Adrenal gland (tissue), 12 donors: ENCODE data around the gene PDGFRB. TPM values are rescaled to one million over a fixed set of nuclear protein-coding genes. Genes with fewer than 3 reads are reported as not detected.
A peak's percentile ranks its signal among the peaks of the same experiment; 100 is the strongest.

ENCODE experiments used
- DNase-seq, 7 donors: peaks; one replicate each; pipeline ENCODE4 v3.0.0-alpha.2; 2019 to 2020
- H3K27ac ChIP-seq, 5 donors: fragments of 200-600 bp; sonication (generic) in 4 of 5; 1 replicate in 3 of 5; 2 replicates in 2 of 5; pipeline versions ENCODE4 v1.5.1 to v1.8.0; 2016 to 2020; ENCODE audit warnings: mild to moderate bottlenecking in 1 of 5
- H3K27me3 ChIP-seq: fragments of 200-600 bp; 2 replicates; pipeline ENCODE4 v1.8.0; 2021
- H3K36me3 ChIP-seq, 2 donors: fragments of 200-600 bp; replicated peaks in 1 of 2; 1 replicate in 1 of 2; 2 replicates in 1 of 2; pipeline versions ENCODE4 v1.5.1 to v1.8.0; 2018 to 2022
- H3K4me1 ChIP-seq, 2 donors: fragments of 200-600 bp; replicated peaks in 1 of 2; 1 replicate in 1 of 2; 2 replicates in 1 of 2; pipeline versions ENCODE4 v1.5.1 to v1.8.0; 2018 to 2021
- H3K4me3 ChIP-seq, 4 donors: fragments of 200-600 bp; sonication (generic) in 3 of 4; one replicate each; pipeline ENCODE4 v1.5.1; 2016 to 2018
- H3K9me3 ChIP-seq, 3 donors: fragments of 200-600 bp; sonication (generic) in 1 of 3; replicated peaks in 1 of 3; 1 replicate in 2 of 3; 2 replicates in 1 of 3; pipeline versions ENCODE4 v1.5.1 to v1.8.0; 2016 to 2021
- POLR2A ChIP-seq, 2 donors: fragments of 450-650 bp; IDR thresholded peaks; one replicate each; pipeline ENCODE4 v1.6.1; 2017; ENCODE audit warnings: antibody characterized with exemption in 2 of 2, mild to moderate bottlenecking in 2 of 2, moderate library complexity in 1 of 2
- WGBS, 4 donors: extraction: QIAGEN DNeasy Blood & Tissue Kit in 2 of 4; methylation state at CpG; one replicate each; pipeline versions ENCODE4 v1.1.5 to v1.1.7; 2013 to 2017; 5-methylcytosine and 5-hydroxymethylcytosine counted together
- intact Hi-C, 2 donors: fragments of 100-400 bp; cut with DNase I; formaldehyde crosslinking; loops; one replicate each; pipeline versions ENCODE4 v1.14.1 to v1.15.0; 2022 to 2023
- polyA plus RNA-seq, 3 donors: library from polyadenylated mRNA; stranded (reverse); fragments of 200-250 nt in 2 of 3; fragments of 350-450 nt in 1 of 3; fragmentation: Illumina TruSeq in 1 of 3; extraction: RNeasy Lipid Tissue Mini Kit (QIAGEN cat#74804) in 1 of 3; gene quantifications; one replicate each; pipeline ENCODE4 v1.2.3, GENCODE V29; 2013 to 2014
- total RNA-seq, 9 donors: library from RNA; depleted of rRNA in 4 of 9; stranded (reverse); fragments of >200 nt in 4 of 9; fragments of 120-200 nt in 1 of 9; fragmentation: NEBNext Ultra II Directional in 1 of 9; extraction: Animal tissue kit (Norgen Biotek cat#: 25700) in 1 of 9; gene quantifications; one replicate each; pipeline versions ENCODE4 v1.1.0 to v1.2.4, GENCODE V29; 2013 to 2023
- TF ChIP-seq, protein P1 (sequence below), 6 experiments: fragments of 450-650 bp in 4 of 6; fragments of 200-600 bp in 2 of 6; sonication (generic) in 1 of 6; IDR thresholded peaks; 1 replicate in 5 of 6; 2 replicates in 1 of 6; pipeline versions ENCODE4 v1.5.1 to v1.8.0; 2016 to 2021; ENCODE audit warnings: antibody characterized with exemption in 6 of 6, mild to moderate bottlenecking in 2 of 6, moderate library complexity in 1 of 6
- donor health status: healthy with polysubstance abuse.
- donor health status: Bipolar disorder and iron deficiency.
- donor health status: DM: yes; HTN: yes; CAD: no.
- donor health status: DM: no; HTN: no; CAD: no.
- donor health status: DM: no; HTN: no; CAD: no.
- donor health status: DM: yes; HTN: yes; CAD: no.

PDGFRB gene
- total and polyA plus RNA-seq, 12 donors: 21.3 to 188 (median 73.1) TPM

DNA sequence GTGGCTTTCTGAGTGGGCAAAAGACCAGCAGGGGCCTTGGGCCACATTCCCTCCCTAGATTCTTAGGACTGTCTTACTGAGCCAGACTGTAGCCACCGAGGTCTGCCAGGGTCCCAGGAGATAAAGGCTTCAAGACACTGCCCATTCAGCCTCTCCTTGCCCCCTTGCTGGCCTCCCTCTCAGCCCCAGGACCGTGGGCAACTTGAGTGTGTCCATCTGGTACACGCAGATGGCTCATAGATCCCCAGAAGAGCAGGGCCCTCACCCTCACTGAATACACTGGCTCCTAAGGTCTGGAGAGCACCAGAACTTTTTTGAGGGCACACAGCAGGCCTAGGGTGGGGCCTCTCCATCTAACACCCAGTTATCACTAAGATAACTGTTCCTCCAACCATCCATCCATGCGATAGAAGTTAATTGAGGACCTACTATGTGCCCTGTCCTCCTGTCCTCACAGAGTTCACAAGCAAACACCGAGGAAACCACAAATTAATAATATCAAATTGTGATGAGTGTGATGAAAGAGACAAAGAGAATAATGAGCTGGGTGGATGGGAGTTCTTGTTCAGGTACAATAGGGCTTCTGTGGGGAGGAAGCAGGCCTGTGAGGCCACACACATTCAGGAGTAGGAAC is 4.9 kb upstream of the PDGFRB start:
- no peak for DNase-seq
- H3K27me3 ChIP-seq: no peaks in the 10 kb centered on the region
- H3K4me3 ChIP-seq: no peak overlapping the region
- WGBS, 4 donors: 69 to 78% (median 73%) methylated on average over 4 to 5 of the region's 5 CpGs
- peak overlapping the region in 3 of 5 donors; percentile 24 to 85 (median 72) for H3K27ac ChIP-seq
- H3K36me3 ChIP-seq: no peaks in the 10 kb centered on the region
- peaks cover 9 to 11% of the 10 kb centered on the region in 2 donors for H3K4me1 ChIP-seq
- TF ChIP-seq, protein P1, sequence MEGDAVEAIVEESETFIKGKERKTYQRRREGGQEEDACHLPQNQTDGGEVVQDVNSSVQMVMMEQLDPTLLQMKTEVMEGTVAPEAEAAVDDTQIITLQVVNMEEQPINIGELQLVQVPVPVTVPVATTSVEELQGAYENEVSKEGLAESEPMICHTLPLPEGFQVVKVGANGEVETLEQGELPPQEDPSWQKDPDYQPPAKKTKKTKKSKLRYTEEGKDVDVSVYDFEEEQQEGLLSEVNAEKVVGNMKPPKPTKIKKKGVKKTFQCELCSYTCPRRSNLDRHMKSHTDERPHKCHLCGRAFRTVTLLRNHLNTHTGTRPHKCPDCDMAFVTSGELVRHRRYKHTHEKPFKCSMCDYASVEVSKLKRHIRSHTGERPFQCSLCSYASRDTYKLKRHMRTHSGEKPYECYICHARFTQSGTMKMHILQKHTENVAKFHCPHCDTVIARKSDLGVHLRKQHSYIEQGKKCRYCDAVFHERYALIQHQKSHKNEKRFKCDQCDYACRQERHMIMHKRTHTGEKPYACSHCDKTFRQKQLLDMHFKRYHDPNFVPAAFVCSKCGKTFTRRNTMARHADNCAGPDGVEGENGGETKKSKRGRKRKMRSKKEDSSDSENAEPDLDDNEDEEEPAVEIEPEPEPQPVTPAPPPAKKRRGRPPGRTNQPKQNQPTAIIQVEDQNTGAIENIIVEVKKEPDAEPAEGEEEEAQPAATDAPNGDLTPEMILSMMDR (IDR thresholded peaks at IDR 0.05): no peak
- TF ChIP-seq POLR2A (IDR thresholded peaks at IDR 0.05): no peak
- intact Hi-C loops: loop anchor here (5.0 to 10.0 kb wide), 5 partner anchors 52 to 277 kb away; no protein-coding TSS in a partner anchor
- no peaks in the 10 kb centered on the region for H3K9me3 ChIP-seq

DNA sequence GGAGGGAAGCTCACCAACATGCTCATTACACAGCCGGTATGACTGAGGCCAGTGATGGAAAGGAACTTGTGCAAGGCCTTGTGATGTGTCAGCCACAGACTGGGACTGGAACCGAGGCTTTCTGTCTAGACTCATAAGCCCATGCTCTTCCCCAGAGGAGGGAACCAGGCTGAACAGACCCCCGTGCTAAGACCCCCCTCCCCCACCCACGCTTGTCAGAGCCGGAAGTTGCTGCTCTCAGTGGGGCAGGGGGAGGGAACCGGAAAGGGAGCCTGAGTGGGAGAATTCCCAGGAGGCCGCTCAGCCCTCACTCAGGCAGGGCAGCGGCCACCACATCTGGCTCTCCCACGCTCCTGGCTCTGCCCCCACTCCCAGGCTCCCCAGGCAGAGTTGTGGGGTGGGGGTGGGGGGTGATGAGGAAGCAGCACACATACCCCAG is 4.1 kb upstream of the PDGFRB start:
- H3K36me3 ChIP-seq: no peaks in the 10 kb centered on the region
- WGBS, 4 donors: 55 to 63% (median 58%) methylated on average over 2 to 9 of the region's 9 CpGs
- no peak overlapping the region for H3K4me3 ChIP-seq
- no peaks in the 10 kb centered on the region for H3K27me3 ChIP-seq
- intact Hi-C loops: loop anchor here (5.0 to 10.0 kb wide), 5 partner anchors 53 to 278 kb away; no protein-coding TSS in a partner anchor
- peak overlapping the region in 3 of 5 donors; percentile 24 to 85 (median 72) for H3K27ac ChIP-seq
- peak in 3 of 7 donors; percentile 37 to 69 (median 41) for DNase-seq
- TF ChIP-seq, protein P1 (IDR thresholded peaks at IDR 0.05): no peak
- no peak for TF ChIP-seq POLR2A (IDR thresholded peaks at IDR 0.05)
- peaks cover 12 to 13% of the 10 kb centered on the region in 2 donors for H3K4me1 ChIP-seq
- H3K9me3 ChIP-seq: no peaks in the 10 kb centered on the region

DNA sequence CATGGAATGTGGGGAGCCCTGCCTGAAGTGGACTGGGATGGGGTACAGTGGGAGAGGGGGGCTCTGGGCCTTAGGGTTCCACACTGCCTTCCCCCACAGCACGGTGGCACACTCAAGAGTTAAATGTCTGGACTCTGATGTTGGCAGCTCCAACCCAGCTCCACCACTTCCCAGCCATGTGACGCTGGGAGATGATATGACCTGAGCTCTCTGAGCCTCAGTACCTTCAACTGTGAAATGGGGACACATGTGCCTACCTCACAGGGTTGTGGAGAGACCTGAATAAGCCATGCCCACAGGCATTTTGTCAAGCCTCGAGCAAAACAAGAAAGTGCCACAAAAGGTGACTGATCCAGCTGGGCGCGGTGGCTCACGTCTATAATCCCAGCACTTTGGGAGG is 3.4 kb upstream of the PDGFRB start:
- Histone ChIP-seq H3K27me3 (no peaks in the 10 kb centered on the region), H3K4me3 (no peak overlapping the region), H3K4me1 (peaks cover 12 to 13% of the 10 kb centered on the region in 2 donors), H3K27ac (peak overlapping the region in 2 of 5 donors; percentile 72 to 85), H3K36me3 (no peaks in the 10 kb centered on the region), H3K9me3 (no peaks in the 10 kb centered on the region)
- intact Hi-C loops: no loop called here
- 72 to 82% (median 80%) methylated on average over 6 of the region's 6 CpGs for WGBS, 4 donors
- no peak for TF ChIP-seq POLR2A (IDR thresholded peaks at IDR 0.05)
- TF ChIP-seq, protein P1 (IDR thresholded peaks at IDR 0.05): no peak
- DNase-seq: no peak

DNA sequence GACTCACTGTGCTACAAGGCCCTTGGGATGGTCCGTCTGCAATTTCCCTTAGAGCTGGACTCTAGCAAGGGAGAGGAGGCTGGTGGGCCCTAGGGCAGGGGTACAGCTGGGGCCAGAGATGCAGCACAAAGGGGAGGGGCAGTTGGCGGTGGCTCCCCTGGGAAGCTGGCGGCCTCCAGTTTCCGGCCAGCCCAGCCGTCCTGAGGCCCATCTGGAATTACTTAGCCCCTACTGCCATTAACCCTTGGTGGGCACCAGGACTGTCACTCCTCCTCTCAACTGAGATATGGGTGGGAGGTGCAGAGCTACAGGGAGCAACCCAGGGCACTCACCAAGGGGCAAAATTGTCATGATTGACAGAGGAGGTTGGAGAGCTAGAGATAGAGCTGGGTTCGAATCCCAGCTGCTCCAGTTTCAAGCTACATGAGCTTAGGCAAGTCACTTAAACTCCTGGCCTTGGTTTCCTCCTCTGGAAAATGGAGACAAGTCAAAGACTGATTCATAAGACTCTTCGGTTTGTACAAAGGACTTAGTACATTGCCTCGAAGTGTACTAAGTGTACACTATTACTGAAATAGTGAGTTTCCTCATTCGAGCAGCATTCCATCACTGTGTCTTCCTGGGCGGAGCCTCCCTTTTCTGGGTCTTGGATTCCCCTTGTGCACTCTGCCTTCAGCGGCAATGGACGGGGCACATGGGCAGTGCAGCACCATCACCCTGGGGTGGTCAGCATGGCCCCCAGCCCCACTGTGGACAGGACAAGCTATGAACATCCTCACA is 2.7 kb upstream of the PDGFRB start:
- no peak overlapping the region for H3K4me3 ChIP-seq
- 32 to 53% (median 47%) methylated on average over 8 to 12 of the region's 12 CpGs for WGBS, 4 donors
- H3K27ac ChIP-seq: peak overlapping the region in 3 of 5 donors; percentile 41 to 85 (median 72)
- H3K36me3 ChIP-seq: no peaks in the 10 kb centered on the region
- H3K4me1 ChIP-seq: peaks cover 12 to 13% of the 10 kb centered on the region in 2 donors
- H3K9me3 ChIP-seq: no peaks in the 10 kb centered on the region
- intact Hi-C loops: no loop called here
- no peak for TF ChIP-seq POLR2A (IDR thresholded peaks at IDR 0.05)
- TF ChIP-seq, protein P1 (IDR thresholded peaks at IDR 0.05): no peak
- DNase-seq: no peak
- H3K27me3 ChIP-seq: no peaks in the 10 kb centered on the region
